Measurements from ENCODE around the gene LRRC17. TPM values are rescaled to one million over a fixed set of nuclear protein-coding genes. Genes with fewer than 3 reads are reported as not detected.

The LRRC17 gene
- total RNA-seq, 1 donor from 2014 or later, result 32.0 TPM

GRCh38 chr7:102916426-102916825 lies 3.6 kb downstream of the LRRC17 start:
- Mint-ChIP-seq H3K27me3 (ENCODE audit: low read depth) (no peaks in the 10 kb centered on the region), H3K9me3 (ENCODE audit: low read depth) (no peaks in the 10 kb centered on the region), H3K4me1 (ENCODE audit: low read depth) (peaks cover 55% of the 10 kb centered on the region), H3K4me3 (ENCODE audit: unreplicated experiment) (no peak overlapping the region), H3K27ac (ENCODE audit: unreplicated experiment) (peak overlapping the region; percentile 76), H3K36me3 (ENCODE audit: low read depth) (no peaks in the 10 kb centered on the region)
- TF ChIP-seq, protein P1, sequence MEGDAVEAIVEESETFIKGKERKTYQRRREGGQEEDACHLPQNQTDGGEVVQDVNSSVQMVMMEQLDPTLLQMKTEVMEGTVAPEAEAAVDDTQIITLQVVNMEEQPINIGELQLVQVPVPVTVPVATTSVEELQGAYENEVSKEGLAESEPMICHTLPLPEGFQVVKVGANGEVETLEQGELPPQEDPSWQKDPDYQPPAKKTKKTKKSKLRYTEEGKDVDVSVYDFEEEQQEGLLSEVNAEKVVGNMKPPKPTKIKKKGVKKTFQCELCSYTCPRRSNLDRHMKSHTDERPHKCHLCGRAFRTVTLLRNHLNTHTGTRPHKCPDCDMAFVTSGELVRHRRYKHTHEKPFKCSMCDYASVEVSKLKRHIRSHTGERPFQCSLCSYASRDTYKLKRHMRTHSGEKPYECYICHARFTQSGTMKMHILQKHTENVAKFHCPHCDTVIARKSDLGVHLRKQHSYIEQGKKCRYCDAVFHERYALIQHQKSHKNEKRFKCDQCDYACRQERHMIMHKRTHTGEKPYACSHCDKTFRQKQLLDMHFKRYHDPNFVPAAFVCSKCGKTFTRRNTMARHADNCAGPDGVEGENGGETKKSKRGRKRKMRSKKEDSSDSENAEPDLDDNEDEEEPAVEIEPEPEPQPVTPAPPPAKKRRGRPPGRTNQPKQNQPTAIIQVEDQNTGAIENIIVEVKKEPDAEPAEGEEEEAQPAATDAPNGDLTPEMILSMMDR (IDR thresholded peaks at IDR 0.05), result no peak
- no peak for DNase-seq (ENCODE audit: low spot score)

GRCh38 chr7:102916881-102917280 lies 4.1 kb downstream of the LRRC17 start:
- no peaks in the 10 kb centered on the region for H3K27me3 Mint-ChIP-seq (ENCODE audit: low read depth)
- H3K9me3 Mint-ChIP-seq (ENCODE audit: low read depth), result no peaks in the 10 kb centered on the region
- H3K4me1 Mint-ChIP-seq (ENCODE audit: low read depth), result peaks cover 55% of the 10 kb centered on the region
- H3K36me3 Mint-ChIP-seq (ENCODE audit: low read depth), result no peaks in the 10 kb centered on the region
- DNase-seq (ENCODE audit: low spot score), result no peak
- H3K4me3 Mint-ChIP-seq (ENCODE audit: unreplicated experiment), result no peak overlapping the region
- peak overlapping the region; percentile 76 for H3K27ac Mint-ChIP-seq (ENCODE audit: unreplicated experiment)
- TF ChIP-seq, protein P1 (IDR thresholded peaks at IDR 0.05), result no peak

GRCh38 chr7:102917436-102918353 lies 4.9 kb downstream of the LRRC17 start:
- no peak for DNase-seq (ENCODE audit: low spot score)
- H3K9me3 Mint-ChIP-seq (ENCODE audit: low read depth), result no peaks in the 10 kb centered on the region

DNA sequence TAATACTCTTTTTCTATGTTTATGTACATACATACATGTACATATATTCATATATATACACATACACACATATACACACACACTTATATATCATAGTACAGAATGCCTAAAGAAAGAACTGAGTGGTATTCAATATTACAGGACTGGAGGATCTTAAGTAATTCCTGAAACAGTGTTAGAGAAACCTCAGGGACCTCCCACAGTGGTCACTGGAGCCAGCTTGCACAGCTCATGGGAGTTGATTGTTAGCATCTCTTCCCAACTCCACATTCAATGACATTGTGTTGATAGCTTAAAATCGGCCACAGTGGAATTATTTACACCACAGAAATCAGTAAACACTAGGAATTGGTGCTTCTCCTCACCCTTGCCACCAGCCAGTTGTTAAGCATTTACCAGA lies 6.0 kb downstream of the LRRC17 start:
- no peaks in the 10 kb centered on the region for H3K36me3 Mint-ChIP-seq (ENCODE audit: low read depth)
- TF ChIP-seq, protein P1 (IDR thresholded peaks at IDR 0.05), result no peak
- no peak for DNase-seq (ENCODE audit: low spot score)
- H3K27ac Mint-ChIP-seq (ENCODE audit: unreplicated experiment), result no peak overlapping the region
- H3K9me3 Mint-ChIP-seq (ENCODE audit: low read depth), result no peaks in the 10 kb centered on the region
- no peaks in the 10 kb centered on the region for H3K27me3 Mint-ChIP-seq (ENCODE audit: low read depth)
- no peak overlapping the region for H3K4me3 Mint-ChIP-seq (ENCODE audit: unreplicated experiment)
- peaks cover 36% of the 10 kb centered on the region for H3K4me1 Mint-ChIP-seq (ENCODE audit: low read depth)

More at GRCh38 chr7:102917436-102918353, 4.9 kb downstream of the LRRC17 start:
- H3K4me1 Mint-ChIP-seq (ENCODE audit: low read depth), result peaks cover 48% of the 10 kb centered on the region
- H3K36me3 Mint-ChIP-seq (ENCODE audit: low read depth), result no peaks in the 10 kb centered on the region
- TF ChIP-seq, protein P1 (IDR thresholded peaks at IDR 0.05), result no peak
- H3K27ac Mint-ChIP-seq (ENCODE audit: unreplicated experiment), result peak overlapping the region; percentile 76
- no peak overlapping the region for H3K4me3 Mint-ChIP-seq (ENCODE audit: unreplicated experiment)
- no peaks in the 10 kb centered on the region for H3K27me3 Mint-ChIP-seq (ENCODE audit: low read depth)

GRCh38 chr7:102925976-102926782 lies 13.4 kb downstream of the LRRC17 start:
- H3K27me3 Mint-ChIP-seq (ENCODE audit: low read depth), result no peaks in the 10 kb centered on the region
- TF ChIP-seq, protein P1 (IDR thresholded peaks at IDR 0.05), result no peak
- H3K4me1 Mint-ChIP-seq (ENCODE audit: low read depth), result peaks cover 19% of the 10 kb centered on the region
- DNase-seq (ENCODE audit: low spot score), result no peak
- H3K9me3 Mint-ChIP-seq (ENCODE audit: low read depth), result no peaks in the 10 kb centered on the region
- H3K4me3 Mint-ChIP-seq (ENCODE audit: unreplicated experiment), result no peak overlapping the region
- no peak overlapping the region for H3K27ac Mint-ChIP-seq (ENCODE audit: unreplicated experiment)
- no peaks in the 10 kb centered on the region for H3K36me3 Mint-ChIP-seq (ENCODE audit: low read depth)
